ENCODE data around the gene SPEF1.
A peak's percentile ranks its signal among the peaks of the same experiment; 100 is the strongest.

DNA sequence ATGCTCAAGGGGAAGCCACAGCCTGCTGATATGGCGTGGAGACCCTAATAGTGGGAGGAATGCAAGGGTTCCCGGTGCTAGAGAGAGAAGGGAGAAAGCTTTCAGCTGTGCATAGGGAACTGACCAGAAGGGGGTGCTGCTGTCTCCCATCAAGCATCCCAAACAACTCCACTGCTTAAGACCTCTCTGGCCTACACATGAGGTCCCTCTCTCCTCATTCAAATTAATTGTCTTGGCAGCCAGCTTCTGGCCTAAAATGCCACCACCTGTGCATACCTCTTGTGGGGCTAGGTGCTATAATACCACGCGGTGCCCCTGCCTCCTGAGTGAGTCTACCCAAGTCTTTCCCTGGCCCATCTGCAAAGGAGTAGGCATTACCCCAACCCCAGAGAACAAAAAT, 28.1 kb downstream of the SPEF1 start:
- TF ChIP-seq POLR2AphosphoS5 (IDR thresholded peaks at IDR 0.05), result no peak
- TF ChIP-seq, protein P1, sequence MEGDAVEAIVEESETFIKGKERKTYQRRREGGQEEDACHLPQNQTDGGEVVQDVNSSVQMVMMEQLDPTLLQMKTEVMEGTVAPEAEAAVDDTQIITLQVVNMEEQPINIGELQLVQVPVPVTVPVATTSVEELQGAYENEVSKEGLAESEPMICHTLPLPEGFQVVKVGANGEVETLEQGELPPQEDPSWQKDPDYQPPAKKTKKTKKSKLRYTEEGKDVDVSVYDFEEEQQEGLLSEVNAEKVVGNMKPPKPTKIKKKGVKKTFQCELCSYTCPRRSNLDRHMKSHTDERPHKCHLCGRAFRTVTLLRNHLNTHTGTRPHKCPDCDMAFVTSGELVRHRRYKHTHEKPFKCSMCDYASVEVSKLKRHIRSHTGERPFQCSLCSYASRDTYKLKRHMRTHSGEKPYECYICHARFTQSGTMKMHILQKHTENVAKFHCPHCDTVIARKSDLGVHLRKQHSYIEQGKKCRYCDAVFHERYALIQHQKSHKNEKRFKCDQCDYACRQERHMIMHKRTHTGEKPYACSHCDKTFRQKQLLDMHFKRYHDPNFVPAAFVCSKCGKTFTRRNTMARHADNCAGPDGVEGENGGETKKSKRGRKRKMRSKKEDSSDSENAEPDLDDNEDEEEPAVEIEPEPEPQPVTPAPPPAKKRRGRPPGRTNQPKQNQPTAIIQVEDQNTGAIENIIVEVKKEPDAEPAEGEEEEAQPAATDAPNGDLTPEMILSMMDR (IDR thresholded peaks at IDR 0.05), result peak; percentile 67 to 78 (median 73)
